Prostate gland (tissue), 2 donors: Measurements from ENCODE around the gene GGT5. TPM values are rescaled to one million over a fixed set of nuclear protein-coding genes. Genes with fewer than 3 reads are reported as not detected.

Source experiments
- DNase-seq: peaks from one replicate; pipeline ENCODE4 v3.0.0-alpha.2; 2019; ENCODE audit warnings: low spot score
- H3K27ac ChIP-seq, 2 donors: fragments of 200-600 bp; sonication (generic); 2 replicates each; pipeline ENCODE4 v1.5.1; 2017 to 2019
- H3K27me3 ChIP-seq: fragments of 200-600 bp; sonication (generic); replicated peaks from 2 replicates; pipeline ENCODE4 v1.5.1; 2019; ENCODE audit not compliant: insufficient read depth
- H3K36me3 ChIP-seq, 2 donors: fragments of 200-600 bp; sonication (generic); 1 replicate in 1 of 2; 2 replicates in 1 of 2; pipeline versions ENCODE4 v1.5.1 to v1.8.1; 2017 to 2019
- H3K4me1 ChIP-seq: fragments of 200-600 bp; sonication (generic); replicated peaks from 2 replicates; pipeline ENCODE4 v1.5.1; 2019
- H3K4me3 ChIP-seq, 2 donors: fragments of 200-600 bp; sonication (generic); 2 replicates each; pipeline ENCODE4 v1.5.1; 2017 to 2019
- H3K9me3 ChIP-seq: fragments of 200-600 bp; sonication (generic); 2 replicates; pipeline ENCODE4 v1.5.1; 2017
- CTCF ChIP-seq, 4 experiments: fragments of 200-600 bp in 2 of 4; fragments of 450-650 bp in 2 of 4; sonication (generic) in 2 of 4; IDR thresholded peaks; 1 replicate in 3 of 4; 2 replicates in 1 of 4; pipeline ENCODE4 v1.5.1; 2016 to 2019; ENCODE audit warnings: antibody characterized with exemption in 4 of 4, mild to moderate bottlenecking in 2 of 4, moderate library complexity in 2 of 4
- POLR2A ChIP-seq: fragments of 450-650 bp; IDR thresholded peaks from one replicate; pipeline ENCODE4 v1.6.1; 2016; ENCODE audit warnings: antibody characterized with exemption, mild to moderate bottlenecking
- POLR2AphosphoS5 ChIP-seq: sonication (generic); formaldehyde crosslinking; IDR thresholded peaks from one replicate; pipeline ENCODE4 v1.6.1; 2017; ENCODE audit warnings: antibody characterized with exemption
- WGBS: methylation state at CpG from one replicate; pipeline ENCODE4 v1.1.5; 2018; 5-methylcytosine and 5-hydroxymethylcytosine counted together
- intact Hi-C: fragments of 100-400 bp; cut with DNase I; formaldehyde crosslinking; loops from one replicate; pipeline ENCODE4 v1.14.2; 2022
- total RNA-seq, 2 donors: library from RNA; depleted of rRNA; stranded (reverse); fragments of >200 nt; gene quantifications; one replicate each; pipeline ENCODE4 v1.1.0, GENCODE V29; 2016

Gene GGT5
- total RNA-seq, 2 donors from 2014 or later = 19.2 to 39.7 TPM

GRCh38 chr22:24186352-24186740 is 58.5 kb downstream of the GGT5 start:
- intact Hi-C loops = loop anchor here (10.0 kb wide), 1 partner anchor 338 kb away; no protein-coding TSS in a partner anchor
- H3K36me3 ChIP-seq = no peaks in the 10 kb centered on the region
- H3K27me3 ChIP-seq = no peaks in the 10 kb centered on the region
- TF ChIP-seq POLR2A = no peak
- TF ChIP-seq POLR2AphosphoS5 = no peak
- TF ChIP-seq CTCF (IDR thresholded peaks at IDR 0.05) = no peak
- no peak overlapping the region for H3K4me3 ChIP-seq
- H3K4me1 ChIP-seq = peaks cover 13% of the 10 kb centered on the region
- H3K9me3 ChIP-seq = no peaks in the 10 kb centered on the region
- DNase-seq = no peak
- 82% methylated on average over 13 of the region's 15 CpGs for WGBS
- H3K27ac ChIP-seq = no peak overlapping the region

- H3K27me3 ChIP-seq = no peaks in the 10 kb centered on the region
- no peaks in the 10 kb centered on the region for H3K9me3 ChIP-seq
- no peaks in the 10 kb centered on the region for H3K36me3 ChIP-seq
- H3K4me1 ChIP-seq = peaks cover 14% of the 10 kb centered on the region
- no peak for TF ChIP-seq POLR2A
- TF ChIP-seq POLR2AphosphoS5 = no peak
- no peak for TF ChIP-seq CTCF (IDR thresholded peaks at IDR 0.05)
- no peak for DNase-seq
- 95% methylated on average over 51 of the region's 51 CpGs for WGBS
- H3K27ac ChIP-seq = no peak overlapping the region
- no peak overlapping the region for H3K4me3 ChIP-seq
- intact Hi-C loops = loop anchor here (10.0 kb wide), 1 partner anchor 339 kb away; no protein-coding TSS in a partner anchor
These were observed 59.2 kb downstream of the GGT5 start for GRCh38 chr22:24185501-24186351.

GRCh38 chr22:24185001-24185500 is 59.8 kb downstream of the GGT5 start:
- Histone ChIP-seq H3K9me3 (no peaks in the 10 kb centered on the region), H3K4me1 (peaks cover 13% of the 10 kb centered on the region), H3K4me3 (no peak overlapping the region), H3K36me3 (no peaks in the 10 kb centered on the region), H3K27ac (no peak overlapping the region), H3K27me3 (no peaks in the 10 kb centered on the region)
- DNase-seq = no peak
- no peak for TF ChIP-seq POLR2AphosphoS5
- TF ChIP-seq CTCF (IDR thresholded peaks at IDR 0.05) = no peak
- no peak for TF ChIP-seq POLR2A
- intact Hi-C loops = loop anchor here (10.0 kb wide), 1 partner anchor 340 kb away; no protein-coding TSS in a partner anchor
- 87% methylated on average over 16 of the region's 16 CpGs for WGBS

- TF ChIP-seq POLR2AphosphoS5 = no peak
- no peak for TF ChIP-seq CTCF (IDR thresholded peaks at IDR 0.05)
- no peak for TF ChIP-seq POLR2A
- H3K9me3 ChIP-seq = no peaks in the 10 kb centered on the region
- no peak overlapping the region for H3K27ac ChIP-seq
- H3K4me1 ChIP-seq = peaks cover 6% of the 10 kb centered on the region
- no peak for DNase-seq
- 92% methylated on average over 16 of the region's 16 CpGs for WGBS
- intact Hi-C loops = loop anchor here (10.0 kb wide), 1 partner anchor 341 kb away; no protein-coding TSS in a partner anchor
- no peaks in the 10 kb centered on the region for H3K36me3 ChIP-seq
- H3K4me3 ChIP-seq = no peak overlapping the region
- no peaks in the 10 kb centered on the region for H3K27me3 ChIP-seq
These were observed 60.7 kb downstream of the GGT5 start for GRCh38 chr22:24184057-24184798.
